Nephron progenitor cell (in vitro differentiated cells): Measurements from ENCODE around the gene OVOL1.

ENCODE experiments used
- DNase-seq: peaks from one replicate; pipeline ENCODE4 v3.0.0; 2021
- H3K27ac Mint-ChIP-seq: 2 replicates; pipeline ENCODE4 v1.8.0; 2021; ENCODE audit warnings: mild to moderate bottlenecking, moderate library complexity, mixed read lengths
- H3K27me3 Mint-ChIP-seq: 2 replicates; pipeline ENCODE4 v1.8.0; 2021; ENCODE audit warnings: mild to moderate bottlenecking, low read depth, mixed read lengths; ENCODE audit not compliant: poor library complexity
- H3K36me3 Mint-ChIP-seq: 2 replicates; pipeline ENCODE4 v1.8.0; 2021; ENCODE audit warnings: low read depth, mixed read lengths
- H3K4me1 Mint-ChIP-seq: 2 replicates; pipeline ENCODE4 v1.8.0; 2021; ENCODE audit warnings: mixed read lengths
- H3K4me3 Mint-ChIP-seq: 2 replicates; pipeline ENCODE4 v1.8.0; 2021; ENCODE audit warnings: mild to moderate bottlenecking, moderate library complexity, mixed read lengths
- H3K9me3 Mint-ChIP-seq: 2 replicates; pipeline ENCODE4 v1.8.0; 2021; ENCODE audit warnings: mild to moderate bottlenecking, moderate library complexity, mixed read lengths
- CTCF ChIP-seq: fragments of 200-600 bp; sonication (generic); IDR thresholded peaks from 2 replicates; pipeline ENCODE4 v1.5.0; 2021; ENCODE audit warnings: antibody characterized with exemption

The OVOL1 gene

GRCh38 chr11:65814131-65814985, 27.5 kb downstream of the OVOL1 start:
- TF ChIP-seq CTCF = no peak
- H3K36me3 Mint-ChIP-seq = peaks cover 11% of the 10 kb centered on the region
- H3K27me3 Mint-ChIP-seq = peaks cover 43% of the 10 kb centered on the region
- H3K27ac Mint-ChIP-seq = no peak overlapping the region
- no peak for DNase-seq
- peaks cover 29% of the 10 kb centered on the region for H3K4me1 Mint-ChIP-seq
- no peak overlapping the region for H3K4me3 Mint-ChIP-seq
- H3K9me3 Mint-ChIP-seq = no peaks in the 10 kb centered on the region

- Mint-ChIP-seq H3K27me3 (peaks cover 38% of the 10 kb centered on the region), H3K4me3 (no peak overlapping the region), H3K9me3 (no peaks in the 10 kb centered on the region), H3K27ac (no peak overlapping the region), H3K36me3 (peaks cover 11% of the 10 kb centered on the region), H3K4me1 (peaks cover 29% of the 10 kb centered on the region)
- DNase-seq = no peak
- no peak for TF ChIP-seq CTCF
These were observed 28.2 kb downstream of the OVOL1 start for GRCh38 chr11:65814986-65815565.

GRCh38 chr11:65816696-65817095, 29.8 kb downstream of the OVOL1 start:
- no peaks in the 10 kb centered on the region for H3K9me3 Mint-ChIP-seq
- H3K27me3 Mint-ChIP-seq = peaks cover 30% of the 10 kb centered on the region
- no peak overlapping the region for H3K27ac Mint-ChIP-seq
- DNase-seq = no peak
- H3K4me3 Mint-ChIP-seq = peak overlapping the region; percentile 87
- peaks cover 11% of the 10 kb centered on the region for H3K36me3 Mint-ChIP-seq
- H3K4me1 Mint-ChIP-seq = peaks cover 39% of the 10 kb centered on the region
- no peak for TF ChIP-seq CTCF

GRCh38 chr11:65817312-65817834, 30.5 kb downstream of the OVOL1 start:
- Mint-ChIP-seq H3K9me3 (no peaks in the 10 kb centered on the region), H3K27me3 (peaks cover 28% of the 10 kb centered on the region), H3K4me3 (peak overlapping the region; percentile 87), H3K4me1 (peaks cover 33% of the 10 kb centered on the region), H3K27ac (no peak overlapping the region), H3K36me3 (peaks cover 11% of the 10 kb centered on the region)
- no peak for DNase-seq
- no peak for TF ChIP-seq CTCF

GRCh38 chr11:65817835-65818680, 31.2 kb downstream of the OVOL1 start:
- H3K27me3 Mint-ChIP-seq = peaks cover 26% of the 10 kb centered on the region
- DNase-seq = peak; percentile 99
- H3K4me3 Mint-ChIP-seq = peak overlapping the region; percentile 87
- TF ChIP-seq CTCF = peak; percentile 99
- H3K36me3 Mint-ChIP-seq = peaks cover 11% of the 10 kb centered on the region
- no peaks in the 10 kb centered on the region for H3K9me3 Mint-ChIP-seq
- H3K4me1 Mint-ChIP-seq = peaks cover 39% of the 10 kb centered on the region
- no peak overlapping the region for H3K27ac Mint-ChIP-seq
